Upper lobe of left lung (tissue), 4 donors: Measurements from ENCODE around the gene FAM47E.

Experiments
- CTCF ChIP-seq, 6 experiments: fragments of 450-650 bp in 4 of 6; fragments of 200-600 bp in 2 of 6; sonication (generic) in 2 of 6; IDR thresholded peaks; one replicate each; pipeline ENCODE4 v1.5.1; 2016 to 2019; ENCODE audit warnings: antibody characterized with exemption in 6 of 6
- EP300 ChIP-seq, 4 donors: sonication (generic); formaldehyde crosslinking; IDR thresholded peaks; one replicate each; pipeline ENCODE4 v1.5.1; 2017; ENCODE audit warnings: antibody characterized with exemption in 4 of 4, control low read depth in 2 of 4
- POLR2A ChIP-seq, 4 donors: fragments of 450-650 bp; IDR thresholded peaks; one replicate each; pipeline ENCODE4 v1.5.1; 2016 to 2017; ENCODE audit warnings: antibody characterized with exemption in 4 of 4, mild to moderate bottlenecking in 2 of 4

DNA sequence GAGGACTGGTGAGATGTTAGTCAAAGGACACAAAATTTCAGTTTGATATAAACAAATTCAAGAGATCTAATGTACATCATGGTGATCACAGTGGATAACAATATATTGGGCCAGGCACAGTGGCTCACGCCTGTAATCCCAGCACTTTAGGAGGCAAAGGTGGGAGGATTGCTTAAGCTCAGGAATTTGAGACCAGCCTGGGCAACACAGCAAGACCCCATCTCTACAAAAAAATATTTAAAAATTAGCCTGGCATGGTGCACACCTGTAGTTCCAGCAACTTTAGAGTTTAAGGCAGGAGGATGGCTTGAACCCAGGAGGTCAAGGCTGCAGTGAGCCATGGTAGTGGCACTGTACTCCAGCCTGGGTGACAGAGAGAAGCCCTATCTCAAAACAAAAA, 46.6 kb upstream of the FAM47E start:
- TF ChIP-seq POLR2A (IDR thresholded peaks at IDR 0.05), result no peak
- TF ChIP-seq CTCF (IDR thresholded peaks at IDR 0.05), result no peak
- TF ChIP-seq EP300 (IDR thresholded peaks at IDR 0.05), result no peak
